ENCODE data around the gene MCEE.

MCEE gene

GRCh38 chr2:71151620-71152019, 21.6 kb upstream of the MCEE start:
- Histone ChIP-seq H3K27me3 (ENCODE audit: insufficient read depth, poor library complexity, severe bottlenecking) (no peaks in the 10 kb centered on the region), H3K27ac (replicated peaks) (no peak overlapping the region), H3K4me3 (replicated peaks; ENCODE audit: insufficient read depth, low read length) (no peak overlapping the region)
- TF ChIP-seq CTCF (IDR thresholded peaks at IDR 0.05; ENCODE audit: insufficient read depth, low read length) (no peak), POLR2AphosphoS5 (IDR thresholded peaks at IDR 0.05; ENCODE audit: low read depth) (no peak)
- no peak for DNase-seq (ENCODE audit: low read depth in 1 of 2, low spot score in 1 of 2)

- Histone ChIP-seq H3K27ac (replicated peaks) (no peak overlapping the region), H3K27me3 (ENCODE audit: insufficient read depth, poor library complexity, severe bottlenecking) (no peaks in the 10 kb centered on the region), H3K4me3 (replicated peaks; ENCODE audit: insufficient read depth, low read length) (no peak overlapping the region)
- TF ChIP-seq POLR2AphosphoS5 (IDR thresholded peaks at IDR 0.05; ENCODE audit: low read depth) (no peak), GABPA (IDR thresholded peaks at IDR 0.05; ENCODE audit: low read depth) (no peak), SPI1 (IDR thresholded peaks at IDR 0.05; ENCODE audit: borderline replicate concordance, low read depth) (no peak), REST (IDR thresholded peaks at IDR 0.05; ENCODE audit: insufficient replicate concordance, low read depth) (no peak)
- DNase-seq (ENCODE audit: low read depth in 1 of 2, low spot score in 1 of 2) = no peak
Measured at GRCh38 chr2:71150082-71150816, 20.2 kb upstream of the MCEE start.

- TF ChIP-seq POLR2AphosphoS5 (IDR thresholded peaks at IDR 0.05; ENCODE audit: low read depth) (no peak), CTCF (IDR thresholded peaks at IDR 0.05; ENCODE audit: insufficient read depth, low read length) (no peak), REST (IDR thresholded peaks at IDR 0.05; ENCODE audit: insufficient replicate concordance, low read depth) (no peak), SPI1 (IDR thresholded peaks at IDR 0.05; ENCODE audit: borderline replicate concordance, low read depth) (no peak), GABPA (IDR thresholded peaks at IDR 0.05; ENCODE audit: low read depth) (no peak)
- DNase-seq (ENCODE audit: low read depth in 1 of 2, low spot score in 1 of 2) = no peak
- no peak overlapping the region for H3K27ac ChIP-seq (replicated peaks)
- H3K27me3 ChIP-seq (ENCODE audit: insufficient read depth, poor library complexity, severe bottlenecking) = no peaks in the 10 kb centered on the region
- H3K4me3 ChIP-seq (replicated peaks; ENCODE audit: insufficient read depth, low read length) = no peak overlapping the region
Measured at GRCh38 chr2:71148506-71149063, 18.6 kb upstream of the MCEE start.

- Histone ChIP-seq H3K27me3 (ENCODE audit: insufficient read depth, poor library complexity, severe bottlenecking) (no peaks in the 10 kb centered on the region), H3K27ac (replicated peaks) (no peak overlapping the region), H3K4me3 (replicated peaks; ENCODE audit: insufficient read depth, low read length) (no peak overlapping the region)
- TF ChIP-seq CTCF (IDR thresholded peaks at IDR 0.05; ENCODE audit: insufficient read depth, low read length) (no peak), REST (IDR thresholded peaks at IDR 0.05; ENCODE audit: insufficient replicate concordance, low read depth) (no peak), SPI1 (IDR thresholded peaks at IDR 0.05; ENCODE audit: borderline replicate concordance, low read depth) (no peak), GABPA (IDR thresholded peaks at IDR 0.05; ENCODE audit: low read depth) (no peak), POLR2AphosphoS5 (IDR thresholded peaks at IDR 0.05; ENCODE audit: low read depth) (no peak)
- DNase-seq (ENCODE audit: low read depth in 1 of 2, low spot score in 1 of 2) = no peak
Measured at GRCh38 chr2:71143782-71144181, 13.8 kb upstream of the MCEE start.
